HG03354 (cell line): ENCODE data around the gene ST7.

Source experiments
- ATAC-seq: cut with Tn5 transposase; IDR thresholded peaks from one replicate; pipeline ENCODE4 v1.9.1; 2021; ENCODE audit warnings: mild to moderate bottlenecking; ENCODE audit not compliant: unreplicated experiment, poor library complexity, severe bottlenecking

ST7 gene

DNA sequence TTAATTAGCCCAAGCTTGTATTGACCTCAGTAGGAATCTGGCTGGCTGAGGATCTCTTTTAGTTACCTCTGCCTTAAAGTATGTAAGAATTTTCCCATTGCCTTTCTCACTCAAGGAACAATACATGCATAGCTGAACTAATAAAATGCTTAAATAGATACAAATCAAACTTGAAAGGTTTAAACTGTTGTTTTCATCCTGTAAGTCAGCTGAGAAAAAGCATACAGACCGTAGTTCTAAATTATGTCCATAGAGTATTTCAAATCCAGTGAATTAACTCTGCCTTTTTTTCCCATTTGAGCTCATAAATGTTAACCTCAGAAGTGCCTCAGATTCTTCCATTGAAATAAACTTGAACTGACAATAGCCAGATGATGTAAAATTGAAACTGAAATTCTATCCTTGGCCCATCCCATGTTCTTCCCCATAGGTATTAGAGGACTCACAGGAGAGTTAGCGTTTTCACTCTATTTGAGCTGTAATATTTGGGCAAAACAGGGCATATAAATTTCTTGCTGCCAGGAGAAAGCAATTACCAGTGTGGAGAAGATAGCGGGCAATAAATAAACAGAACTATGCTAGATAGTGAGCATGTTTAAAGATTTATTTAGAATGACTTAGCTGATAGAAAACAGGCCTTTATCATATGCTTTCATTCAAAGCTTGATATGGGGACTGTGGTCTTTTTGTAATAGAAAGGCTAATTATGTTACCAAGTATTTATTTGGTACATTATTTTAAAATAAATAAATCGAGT, 205.8 kb downstream of the ST7 start:
- no peak for ATAC-seq

- no peak for ATAC-seq
Observed at GRCh38 chr7:117163101-117163500, 209.8 kb downstream of the ST7 start.

GRCh38 chr7:117164620-117165019, 211.3 kb downstream of the ST7 start:
- no peak for ATAC-seq

GRCh38 chr7:117165656-117166055, 212.4 kb downstream of the ST7 start:
- no peak for ATAC-seq

GRCh38 chr7:117169907-117170306, 216.6 kb downstream of the ST7 start:
- ATAC-seq: no peak

DNA sequence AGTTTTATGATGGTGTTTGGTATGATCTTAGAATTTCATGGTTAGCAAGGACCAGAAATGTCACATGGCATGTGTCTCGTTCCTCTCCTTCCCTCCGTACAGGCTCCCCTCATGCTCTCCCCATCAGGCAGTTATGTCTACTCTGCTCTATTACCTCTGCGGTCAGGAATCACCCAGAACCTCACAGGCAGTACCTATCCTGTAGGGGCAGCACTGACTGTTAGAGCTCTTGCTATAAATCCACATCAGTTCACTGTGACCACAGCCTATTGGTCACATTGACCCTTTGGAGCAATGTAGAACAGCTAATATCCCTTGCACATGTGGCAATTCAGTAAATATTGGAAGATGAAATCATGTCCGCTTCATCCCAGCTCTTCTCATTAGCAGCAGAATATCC, 217.8 kb downstream of the ST7 start:
- no peak for ATAC-seq

- no peak for ATAC-seq
Observed at GRCh38 chr7:117172283-117172682, 219.0 kb downstream of the ST7 start.

DNA sequence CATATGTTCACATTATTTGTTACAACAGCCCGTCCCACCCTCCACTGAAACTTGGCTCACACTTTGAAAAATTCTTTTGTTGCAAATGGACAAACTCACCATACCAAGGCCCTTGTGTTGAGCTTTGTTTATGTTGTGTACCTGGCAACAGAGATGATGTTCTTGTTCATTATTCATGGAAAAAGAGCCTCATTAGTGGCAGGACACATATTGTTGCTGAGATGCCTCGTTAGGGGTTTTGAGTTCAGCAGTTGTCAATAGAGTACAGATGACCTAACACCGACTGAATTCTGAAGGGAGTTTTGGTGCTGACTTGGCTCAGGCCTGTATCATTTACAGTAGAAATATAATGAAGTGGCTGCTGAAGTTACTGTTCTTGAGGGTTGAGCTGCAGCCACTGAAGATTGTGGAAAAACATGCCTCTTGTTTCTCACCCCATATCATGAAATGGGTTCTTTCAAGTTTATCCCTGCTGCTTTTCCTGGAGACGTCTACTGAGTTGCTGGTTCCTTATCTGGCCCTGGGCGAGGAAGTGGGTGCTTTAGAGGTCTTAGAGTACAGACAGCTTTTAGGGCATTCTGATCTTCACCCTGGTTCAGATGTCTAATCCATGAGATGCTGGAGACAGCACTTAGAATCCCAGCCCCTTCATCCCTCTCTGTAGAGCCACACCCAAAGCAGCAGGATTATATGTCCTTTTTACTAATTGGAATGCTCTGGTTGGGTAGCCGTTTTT, 219.9 kb downstream of the ST7 start:
- ATAC-seq: no peak

DNA sequence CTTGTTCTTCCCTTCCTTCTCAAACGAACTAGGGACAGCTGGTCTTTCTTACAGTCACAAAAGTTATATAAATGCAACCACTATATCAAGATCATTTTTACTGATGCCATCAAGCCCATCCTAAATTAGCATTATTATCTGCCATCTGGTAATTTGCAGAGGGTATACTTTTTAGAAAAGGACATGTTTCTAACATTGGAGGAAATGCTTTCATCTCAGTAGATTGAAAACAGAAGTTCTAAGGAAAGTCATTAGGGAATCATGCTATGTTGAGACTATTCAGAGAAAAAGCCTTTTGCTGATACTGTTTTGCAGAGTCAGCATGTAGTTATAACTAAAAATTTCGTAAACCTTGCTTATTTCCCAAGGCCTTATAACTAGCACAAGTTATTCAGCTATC, 222.9 kb downstream of the ST7 start:
- no peak for ATAC-seq

GRCh38 chr7:117178600-117178999, 225.3 kb downstream of the ST7 start:
- no peak for ATAC-seq

- ATAC-seq: no peak
Observed at GRCh38 chr7:117179701-117180100, 226.4 kb downstream of the ST7 start.

DNA sequence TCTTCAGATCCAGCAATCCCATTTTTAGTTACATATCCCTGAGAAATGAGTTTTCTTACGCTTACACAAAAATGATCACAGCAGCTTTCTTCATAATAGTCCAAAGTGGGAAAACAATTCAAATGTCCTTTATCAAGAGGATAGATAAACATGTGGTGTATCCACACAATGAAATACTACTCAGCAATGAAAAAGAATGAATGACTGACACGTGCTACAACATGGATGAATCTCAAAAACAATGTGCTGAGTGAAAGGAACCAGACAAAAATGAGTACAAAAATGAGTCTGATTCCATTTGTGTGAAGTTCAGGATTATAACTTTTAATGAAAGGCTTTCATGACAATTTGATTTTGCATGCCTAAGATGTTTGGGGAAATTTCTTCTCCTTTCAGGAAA, 230.4 kb downstream of the ST7 start:
- ATAC-seq: no peak

- no peak for ATAC-seq
Observed at GRCh38 chr7:117184367-117184766, 231.1 kb downstream of the ST7 start.

- ATAC-seq: no peak
Observed at GRCh38 chr7:117185124-117185523, 231.8 kb downstream of the ST7 start.

DNA sequence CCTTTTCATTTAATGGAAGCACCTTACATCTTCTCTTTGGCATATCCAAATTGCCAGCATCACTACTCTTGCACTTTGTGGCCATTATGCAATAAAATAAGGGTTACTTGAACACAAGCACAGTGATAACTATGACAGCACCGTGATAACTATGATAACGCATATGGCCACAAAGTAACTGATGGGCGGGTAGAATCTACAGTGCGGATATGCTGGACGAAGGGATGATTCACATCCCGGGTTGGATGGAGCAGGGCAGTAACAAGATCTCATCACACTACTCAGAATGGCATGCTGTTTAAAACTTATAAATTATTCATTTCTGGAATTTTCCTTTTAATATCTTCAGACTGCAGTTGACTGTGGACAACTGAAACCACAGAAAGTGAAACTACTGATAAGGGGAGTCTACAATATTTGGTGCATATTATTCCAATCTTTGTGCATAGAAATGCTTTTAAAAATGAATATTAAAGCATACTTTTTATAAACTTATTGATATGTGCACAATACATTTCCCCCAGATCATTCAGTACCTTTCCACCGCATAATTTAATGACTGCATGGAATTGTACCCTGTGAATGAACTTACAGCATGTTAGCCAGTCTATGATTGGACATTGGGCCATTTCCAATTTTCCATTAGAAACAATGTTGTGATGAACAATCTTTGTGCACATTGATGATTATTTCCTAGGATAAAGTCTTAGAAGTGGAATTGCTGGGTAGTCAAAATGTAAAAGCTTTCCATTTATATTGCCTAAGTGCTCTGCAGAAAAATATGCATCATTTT, 233.1 kb downstream of the ST7 start:
- ATAC-seq: no peak

DNA sequence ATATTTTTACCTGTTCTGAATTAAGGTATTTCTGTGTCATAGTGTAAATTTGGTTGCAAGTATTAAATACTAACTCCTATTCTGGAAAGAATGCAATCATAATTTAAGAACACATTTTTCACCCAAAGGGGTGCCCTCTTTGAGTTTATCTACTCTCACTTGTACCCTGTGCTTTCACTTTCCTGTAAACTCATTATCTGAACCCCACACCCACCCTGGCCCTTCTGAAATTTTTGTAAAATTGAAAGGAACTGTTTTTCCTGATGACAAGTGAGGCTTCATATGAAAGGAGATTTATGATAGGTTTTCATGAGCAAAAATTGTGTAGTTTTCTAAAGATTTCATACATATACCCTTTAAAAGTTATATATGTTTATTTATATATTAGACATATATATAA, 235.1 kb downstream of the ST7 start:
- no peak for ATAC-seq

GRCh38 chr7:117188949-117189592, 235.8 kb downstream of the ST7 start:
- no peak for ATAC-seq

DNA sequence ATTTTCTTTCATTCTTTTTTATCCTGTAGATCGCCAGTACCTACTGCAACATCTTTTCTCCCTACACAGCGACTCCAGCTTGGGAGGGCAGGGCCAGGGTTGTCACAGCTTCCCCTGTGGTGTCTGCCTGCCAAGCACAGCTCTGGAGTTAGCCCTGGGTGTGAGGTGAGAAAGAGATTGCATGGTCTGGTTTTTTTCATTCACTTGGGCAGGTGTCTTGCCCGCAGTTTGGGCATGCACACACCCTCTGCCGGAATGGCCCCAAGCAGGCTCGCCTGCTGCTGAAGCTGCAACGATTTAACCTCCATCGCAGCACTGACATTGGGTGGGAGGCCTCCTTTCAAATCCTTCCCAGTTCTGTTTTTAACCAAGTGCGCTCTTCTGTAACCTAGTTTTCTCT, 236.8 kb downstream of the ST7 start:
- no peak for ATAC-seq

GRCh38 chr7:117190746-117191435, 237.6 kb downstream of the ST7 start:
- ATAC-seq: no peak

- ATAC-seq: no peak
Observed at GRCh38 chr7:117192108-117192507, 238.8 kb downstream of the ST7 start.
